ENCODE data around the gene SUGP2.

DNA sequence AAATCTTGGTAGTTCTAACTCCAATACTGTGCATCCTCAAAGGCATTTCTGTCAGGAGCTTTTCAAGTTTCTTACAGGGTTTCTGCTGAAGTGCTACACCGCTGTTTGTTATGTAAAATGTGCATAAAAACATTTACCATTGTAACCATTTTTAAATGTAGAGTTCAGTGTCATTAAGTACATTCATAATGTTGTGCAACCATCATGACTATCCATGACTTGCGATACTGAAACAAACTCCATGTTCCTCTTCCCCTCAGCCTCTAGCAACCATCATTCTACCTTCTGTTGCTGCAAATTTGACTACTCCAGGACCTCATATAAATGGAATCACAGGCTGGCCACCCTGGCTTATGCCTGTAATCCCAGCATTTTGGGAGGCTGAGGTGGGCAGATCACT is 16.1 kb upstream of the SUGP2 start:
- TF ChIP-seq, protein P1, sequence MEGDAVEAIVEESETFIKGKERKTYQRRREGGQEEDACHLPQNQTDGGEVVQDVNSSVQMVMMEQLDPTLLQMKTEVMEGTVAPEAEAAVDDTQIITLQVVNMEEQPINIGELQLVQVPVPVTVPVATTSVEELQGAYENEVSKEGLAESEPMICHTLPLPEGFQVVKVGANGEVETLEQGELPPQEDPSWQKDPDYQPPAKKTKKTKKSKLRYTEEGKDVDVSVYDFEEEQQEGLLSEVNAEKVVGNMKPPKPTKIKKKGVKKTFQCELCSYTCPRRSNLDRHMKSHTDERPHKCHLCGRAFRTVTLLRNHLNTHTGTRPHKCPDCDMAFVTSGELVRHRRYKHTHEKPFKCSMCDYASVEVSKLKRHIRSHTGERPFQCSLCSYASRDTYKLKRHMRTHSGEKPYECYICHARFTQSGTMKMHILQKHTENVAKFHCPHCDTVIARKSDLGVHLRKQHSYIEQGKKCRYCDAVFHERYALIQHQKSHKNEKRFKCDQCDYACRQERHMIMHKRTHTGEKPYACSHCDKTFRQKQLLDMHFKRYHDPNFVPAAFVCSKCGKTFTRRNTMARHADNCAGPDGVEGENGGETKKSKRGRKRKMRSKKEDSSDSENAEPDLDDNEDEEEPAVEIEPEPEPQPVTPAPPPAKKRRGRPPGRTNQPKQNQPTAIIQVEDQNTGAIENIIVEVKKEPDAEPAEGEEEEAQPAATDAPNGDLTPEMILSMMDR (IDR thresholded peaks at IDR 0.05), result no peak
- TF ChIP-seq POLR2A (IDR thresholded peaks at IDR 0.05) (no peak), POLR2AphosphoS5 (IDR thresholded peaks at IDR 0.05) (no peak), EP300 (IDR thresholded peaks at IDR 0.05) (no peak)

Data from stomach (tissue), 4 donors.